Mesenchymal stem cell (in vitro differentiated cells and primary cell): ENCODE measurements around the gene SNX17.
"Not testable (repeated sequence)": the region's sequence is repeated elsewhere in the genome, so short reads cannot be mapped to it uniquely, and the experiment has no call there.

ENCODE experiments used
- DNase-seq: peaks from one replicate; pipeline ENCODE4 v3.0.0-alpha.2; 2013
- H2AFZ ChIP-seq: one replicate; pipeline ENCODE4 v1.6.1; 2013; ENCODE audit warnings: low read depth, mild to moderate bottlenecking, control low read depth, inconsistent platforms, low read length, moderate library complexity
- H2AK5ac ChIP-seq: 2 replicates; pipeline ENCODE4 v1.6.1; 2013; ENCODE audit warnings: low read length, moderate library complexity, mild to moderate bottlenecking, inconsistent platforms; ENCODE audit not compliant: severe bottlenecking
- H2BK120ac ChIP-seq: one replicate; pipeline ENCODE4 v1.6.1; 2013; ENCODE audit warnings: low read depth, mild to moderate bottlenecking, inconsistent platforms, low read length, moderate library complexity
- H2BK12ac ChIP-seq, 2 experiments: one replicate each; pipeline ENCODE4 v1.6.1; 2013; ENCODE audit warnings: inconsistent platforms in 2 of 2, low read length in 2 of 2, mild to moderate bottlenecking in 2 of 2, moderate library complexity in 2 of 2, control low read depth in 1 of 2
- H2BK15ac ChIP-seq: one replicate; pipeline ENCODE4 v1.6.1; 2013; ENCODE audit warnings: mild to moderate bottlenecking, low read depth, inconsistent platforms; ENCODE audit not compliant: poor library complexity, severe bottlenecking
- H2BK5ac ChIP-seq: 2 replicates; pipeline ENCODE4 v1.6.1; 2013; ENCODE audit warnings: low read depth, mild to moderate bottlenecking, low read length, control low read depth, inconsistent platforms; ENCODE audit not compliant: poor library complexity, severe bottlenecking
- H3K14ac ChIP-seq, 2 experiments: one replicate each; pipeline ENCODE4 v1.6.1; 2013; ENCODE audit warnings: inconsistent platforms in 2 of 2, low read length in 2 of 2, control low read depth in 1 of 2, mild to moderate bottlenecking in 1 of 2, moderate library complexity in 1 of 2
- H3K18ac ChIP-seq, 2 experiments: one replicate each; pipeline ENCODE4 v1.6.1; 2013; ENCODE audit warnings: inconsistent platforms in 2 of 2, low read length in 2 of 2, control low read depth in 1 of 2, low read depth in 1 of 2, mild to moderate bottlenecking in 1 of 2
- H3K23ac ChIP-seq, 2 experiments: one replicate each; pipeline ENCODE4 v1.6.1; 2013; ENCODE audit warnings: inconsistent platforms in 2 of 2, low read length in 2 of 2, mild to moderate bottlenecking in 2 of 2, moderate library complexity in 2 of 2, control low read depth in 1 of 2
- H3K27ac ChIP-seq: 2 replicates; pipeline ENCODE4 v1.5.1; 2013; ENCODE audit warnings: mild to moderate bottlenecking, moderate library complexity, low read length, control low read depth, inconsistent platforms; ENCODE audit not compliant: poor library complexity, severe bottlenecking
- H3K27me3 ChIP-seq, 2 experiments: 2 replicates each; pipeline versions ENCODE4 v1.6.1 to v1.7.0; 2013; ENCODE audit warnings: low read length in 2 of 2, mild to moderate bottlenecking in 2 of 2, moderate library complexity in 2 of 2, control low read depth in 1 of 2, inconsistent platforms in 1 of 2; ENCODE audit not compliant: control insufficient read depth in 1 of 2, insufficient read depth in 1 of 2
- H3K36me3 ChIP-seq, 2 experiments: 2 replicates each; pipeline versions ENCODE4 v1.6.1 to v1.7.0; 2013; ENCODE audit warnings: low read length in 2 of 2, control low read depth in 1 of 2, inconsistent platforms in 1 of 2, low read depth in 1 of 2, mild to moderate bottlenecking in 1 of 2; ENCODE audit not compliant: insufficient read depth in 2 of 2, control insufficient read depth in 1 of 2
- H3K4ac ChIP-seq, 2 experiments: one replicate each; pipeline ENCODE4 v1.6.1; 2013; ENCODE audit warnings: inconsistent platforms in 2 of 2, low read length in 2 of 2, mild to moderate bottlenecking in 2 of 2, moderate library complexity in 2 of 2, control low read depth in 1 of 2, low read depth in 1 of 2
- H3K4me1 ChIP-seq: 2 replicates; pipeline ENCODE4 v1.6.1; 2013; ENCODE audit warnings: low read depth, low read length, control low read depth; ENCODE audit not compliant: control insufficient read depth, insufficient read depth
- H3K4me2 ChIP-seq: 2 replicates; pipeline ENCODE4 v1.6.1; 2013; ENCODE audit warnings: low read length, mild to moderate bottlenecking, inconsistent platforms; ENCODE audit not compliant: poor library complexity, severe bottlenecking
- H3K4me3 ChIP-seq, 2 experiments: 2 replicates each; pipeline versions ENCODE4 v1.5.1 to v1.7.0; 2013; ENCODE audit warnings: low read length in 2 of 2, mild to moderate bottlenecking in 2 of 2, control low read depth in 1 of 2, low read depth in 1 of 2; ENCODE audit not compliant: insufficient read depth in 1 of 2
- H3K79me1 ChIP-seq: replicated peaks from 2 replicates; pipeline ENCODE4 v1.6.1; 2013; ENCODE audit warnings: mild to moderate bottlenecking, control low read depth, low read length, inconsistent platforms; ENCODE audit not compliant: poor library complexity, severe bottlenecking
- H3K9ac ChIP-seq: 2 replicates; pipeline ENCODE4 v1.7.0; 2013; ENCODE audit warnings: mild to moderate bottlenecking, low read length, moderate library complexity
- H3K9me3 ChIP-seq: 2 replicates; pipeline ENCODE4 v1.7.0; 2013; ENCODE audit warnings: mild to moderate bottlenecking, low read length; ENCODE audit not compliant: control insufficient read depth
- H4K8ac ChIP-seq: one replicate; pipeline ENCODE4 v1.6.1; 2013; ENCODE audit warnings: inconsistent platforms, mild to moderate bottlenecking, low read length, moderate library complexity
- H4K91ac ChIP-seq: one replicate; pipeline ENCODE4 v1.6.1; 2013; ENCODE audit warnings: mild to moderate bottlenecking, low read length, inconsistent platforms
- WGBS: methylation state at CpG from one replicate; pipeline ENCODE4 v1.1.7; 2013; ENCODE audit warnings: mixed read lengths; 5-methylcytosine and 5-hydroxymethylcytosine counted together

The SNX17 gene

DNA sequence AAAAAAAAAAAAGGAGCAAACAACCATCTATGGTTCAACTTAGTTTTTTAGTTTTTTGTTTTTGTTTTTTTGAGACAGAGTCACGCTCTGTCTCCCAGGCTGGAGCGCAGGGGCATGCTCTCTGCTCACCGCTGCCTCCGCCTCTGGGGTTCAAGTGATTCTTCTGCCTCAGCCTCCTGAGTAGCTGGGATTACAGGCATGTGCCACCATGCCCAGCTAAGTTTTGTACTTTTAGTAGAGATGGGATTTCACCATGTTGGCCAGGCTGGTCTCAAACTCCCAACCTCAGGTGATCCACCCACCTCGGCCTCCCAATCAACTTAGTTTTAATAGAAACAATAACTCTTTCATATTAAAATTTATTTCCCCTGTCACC, 17.0 kb upstream of the SNX17 start:
- WGBS = 98% methylated on average over 5 of the region's 5 CpGs
- H3K4me2 ChIP-seq, H3K14ac ChIP-seq, H2BK12ac ChIP-seq, H2AK5ac ChIP-seq, H3K36me3 ChIP-seq, H2BK120ac ChIP-seq, H2BK5ac ChIP-seq, H3K79me1 ChIP-seq, H4K91ac ChIP-seq, H2AFZ ChIP-seq, H3K27me3 ChIP-seq, H4K8ac ChIP-seq, H3K18ac ChIP-seq, H3K9me3 ChIP-seq, H3K4ac ChIP-seq, DNase-seq, H2BK15ac ChIP-seq, H3K4me3 ChIP-seq, H3K27ac ChIP-seq, H3K23ac ChIP-seq: not testable (repeated sequence)
- Histone ChIP-seq H3K4me1 (peaks cover 10% of the 10 kb centered on the region), H3K9ac (peak overlapping the region; percentile 74)

DNA sequence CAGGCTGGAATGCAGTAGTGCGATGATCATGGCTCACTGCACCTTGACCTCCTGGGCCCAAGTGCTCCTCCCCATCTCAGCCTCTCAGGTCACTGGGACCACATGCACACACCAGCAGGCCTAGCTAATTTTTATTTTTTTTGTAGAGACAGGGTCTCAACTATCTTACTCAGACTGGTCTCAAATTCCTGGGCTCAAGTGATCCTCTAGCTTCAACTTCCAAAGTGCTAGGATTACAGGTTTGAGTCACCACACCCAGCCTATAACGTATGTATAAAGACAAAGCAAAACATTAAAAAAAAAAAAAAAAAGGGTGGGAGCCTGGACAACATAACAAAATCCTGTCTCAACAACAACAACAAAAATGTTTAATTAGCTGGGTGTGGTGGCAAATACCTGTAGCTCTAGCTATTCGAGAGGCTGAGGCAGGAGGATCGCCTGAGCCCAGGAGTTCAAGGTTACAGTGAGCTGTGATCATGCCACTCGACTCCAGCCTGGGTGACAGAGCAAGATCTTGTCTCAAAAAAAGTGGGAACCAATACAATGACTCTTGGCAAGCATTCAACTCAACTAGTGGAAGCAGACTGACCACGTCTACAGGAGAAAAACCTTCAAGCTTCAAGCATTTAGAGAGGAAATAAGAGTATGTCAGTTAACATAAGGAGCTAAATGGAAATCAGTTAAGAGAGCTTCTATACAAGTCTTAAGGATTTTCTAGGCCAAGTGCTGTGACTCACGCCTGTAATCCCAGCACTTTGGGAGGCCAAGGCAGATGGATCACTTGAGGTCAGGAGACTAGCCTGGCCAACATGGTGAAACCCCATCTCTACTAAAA, 16.4 kb upstream of the SNX17 start:
- peak overlapping the region in 1 of 2 experiments; percentile 6 for H2BK12ac ChIP-seq
- peaks cover 5% of the 10 kb centered on the region for H3K79me1 ChIP-seq
- no peak overlapping the region for H3K18ac ChIP-seq
- no peak overlapping the region for H2BK5ac ChIP-seq
- H3K27me3 ChIP-seq = no peaks in the 10 kb centered on the region
- no peak overlapping the region for H3K14ac ChIP-seq
- 90% methylated on average over 5 of the region's 7 CpGs for WGBS
- H3K27ac ChIP-seq = no peak overlapping the region
- H3K9ac ChIP-seq = peak overlapping the region; percentile 74
- H2BK120ac ChIP-seq = no peak overlapping the region
- no peak overlapping the region for H3K4me2 ChIP-seq
- H3K4ac ChIP-seq = no peak overlapping the region
- H2AFZ ChIP-seq = no peak overlapping the region
- H3K9me3 ChIP-seq = no peaks in the 10 kb centered on the region
- no peak overlapping the region for H2BK15ac ChIP-seq
- peaks cover 0 to 4% of the 10 kb centered on the region in 2 experiments for H3K36me3 ChIP-seq
- DNase-seq = peak; percentile 77
- H3K23ac ChIP-seq = no peak overlapping the region
- H2AK5ac ChIP-seq = no peak overlapping the region
- H4K91ac ChIP-seq = no peak overlapping the region
- H4K8ac ChIP-seq = no peak overlapping the region
- peaks cover 10% of the 10 kb centered on the region for H3K4me1 ChIP-seq
- H3K4me3 ChIP-seq = peak overlapping the region in 1 of 2 experiments; percentile 99

DNA sequence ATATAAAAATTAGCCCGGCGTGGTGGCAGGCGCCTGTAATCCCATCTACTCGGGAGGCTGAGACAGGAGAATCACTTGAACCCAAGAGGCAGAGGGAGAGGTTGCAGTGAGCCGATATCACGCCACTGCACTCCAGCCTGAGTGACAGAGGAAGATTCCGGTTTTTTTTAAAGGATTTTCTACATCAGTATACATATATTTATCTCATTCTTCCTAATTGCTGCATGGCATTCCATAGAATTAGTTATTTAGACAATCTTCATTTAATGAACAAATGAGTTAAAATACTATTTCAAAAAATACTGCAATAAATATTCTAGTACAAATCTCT, 15.9 kb upstream of the SNX17 start:
- Histone ChIP-seq H3K4me1 (peaks cover 10% of the 10 kb centered on the region), H2BK120ac (no peak overlapping the region)

DNA sequence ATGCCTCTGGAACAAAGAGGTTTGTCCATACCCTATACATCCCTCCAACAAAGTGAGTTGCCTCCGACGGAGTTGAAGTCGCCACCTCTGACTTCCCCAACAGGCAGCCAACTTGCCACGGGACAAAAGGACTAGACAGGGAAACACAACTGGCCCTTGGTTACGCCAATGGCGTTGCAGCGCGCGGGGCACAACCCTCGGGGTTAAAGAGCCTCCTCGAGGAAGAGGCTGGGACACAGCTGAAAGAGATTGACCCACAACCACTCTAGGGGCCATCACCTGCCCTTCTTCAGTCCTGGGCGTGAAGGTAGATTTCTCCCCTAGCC, 14.4 kb upstream of the SNX17 start:
- peak; percentile 83 for DNase-seq
- no peaks in the 10 kb centered on the region for H3K27me3 ChIP-seq
- H3K9me3 ChIP-seq = no peaks in the 10 kb centered on the region
- H2BK120ac ChIP-seq = no peak overlapping the region
- H3K9ac ChIP-seq = peak overlapping the region; percentile 98
- peak overlapping the region; percentile 8 for H2AFZ ChIP-seq
- H3K36me3 ChIP-seq = no peaks in the 10 kb centered on the region
- peak overlapping the region; percentile 60 for H3K4me2 ChIP-seq
- H2BK12ac ChIP-seq = no peak overlapping the region
- no peak overlapping the region for H3K23ac ChIP-seq
- peak overlapping the region in 1 of 2 experiments; percentile 92 for H3K18ac ChIP-seq
- H3K14ac ChIP-seq = no peak overlapping the region
- no peak overlapping the region for H2BK15ac ChIP-seq
- H3K27ac ChIP-seq = peak overlapping the region; percentile 98
- H2AK5ac ChIP-seq = no peak overlapping the region
- peaks cover 10% of the 10 kb centered on the region for H3K4me1 ChIP-seq
- H3K4me3 ChIP-seq = peak overlapping the region; percentile 69 to 99
- peaks cover 5% of the 10 kb centered on the region for H3K79me1 ChIP-seq
- H2BK5ac ChIP-seq = no peak overlapping the region
- H4K91ac ChIP-seq = peak overlapping the region; percentile 2
- H4K8ac ChIP-seq = peak overlapping the region; percentile 33
- WGBS = 0% methylated on average over 12 of the region's 12 CpGs
- H3K4ac ChIP-seq = peak overlapping the region; percentile 27 to 69

More for the DNA sequence above, 15.9 kb upstream of the SNX17 start:
- no peak for DNase-seq
- no peak overlapping the region for H2BK12ac ChIP-seq
- H3K27me3 ChIP-seq = no peaks in the 10 kb centered on the region
- H2AFZ ChIP-seq = no peak overlapping the region
- WGBS = 98% methylated on average over 4 of the region's 7 CpGs
- H3K18ac ChIP-seq = no peak overlapping the region
- no peak overlapping the region for H3K14ac ChIP-seq
- H3K9me3 ChIP-seq = no peaks in the 10 kb centered on the region
- peaks cover 5% of the 10 kb centered on the region for H3K79me1 ChIP-seq
- H2AK5ac ChIP-seq = no peak overlapping the region
- no peak overlapping the region for H3K27ac ChIP-seq
- no peak overlapping the region for H2BK15ac ChIP-seq
- no peak overlapping the region for H4K8ac ChIP-seq
- no peak overlapping the region for H3K23ac ChIP-seq
- no peak overlapping the region for H4K91ac ChIP-seq
- no peak overlapping the region for H3K4ac ChIP-seq
- peaks cover 0 to 4% of the 10 kb centered on the region in 2 experiments for H3K36me3 ChIP-seq
- H3K4me2 ChIP-seq = no peak overlapping the region
- peak overlapping the region; percentile 74 for H3K9ac ChIP-seq
- no peak overlapping the region for H2BK5ac ChIP-seq
- peak overlapping the region in 1 of 2 experiments; percentile 99 for H3K4me3 ChIP-seq
